Aorta (tissue), 5 donors: Measurements from ENCODE around the gene GUCY2F. TPM values are rescaled to one million over a fixed set of nuclear protein-coding genes. Genes with fewer than 3 reads are reported as not detected.

ENCODE experiments used
- ATAC-seq: fragments of 200-7000 bp; cut with Tn5 transposase; one replicate; pipeline ENCODE4 v1.9.1; 2022; ENCODE audit warnings: moderate library complexity; ENCODE audit not compliant: low FRiP score
- DNase-seq, 2 donors: peaks; one replicate each; pipeline ENCODE4 v3.0.0-alpha.2; 2020
- H3K27ac ChIP-seq, 2 donors: one replicate each; pipeline ENCODE4 v1.5.1; 2013; ENCODE audit warnings: low read length in 2 of 2, mild to moderate bottlenecking in 2 of 2, moderate library complexity in 2 of 2, control low read depth in 1 of 2, inconsistent platforms in 1 of 2, low read depth in 1 of 2
- H3K27me3 ChIP-seq, 2 donors: one replicate each; pipeline ENCODE4 v1.6.1; 2013; ENCODE audit warnings: control low read depth in 1 of 2, low read length in 1 of 2, mild to moderate bottlenecking in 1 of 2, moderate library complexity in 1 of 2; ENCODE audit not compliant: insufficient read depth in 2 of 2, control insufficient read depth in 1 of 2
- H3K36me3 ChIP-seq, 2 donors: one replicate each; pipeline ENCODE4 v1.6.1; 2013; ENCODE audit warnings: control low read depth in 1 of 2, low read length in 1 of 2, mild to moderate bottlenecking in 1 of 2; ENCODE audit not compliant: insufficient read depth in 2 of 2, control insufficient read depth in 1 of 2
- H3K4me1 ChIP-seq, 2 donors: one replicate each; pipeline ENCODE4 v1.6.1; 2013; ENCODE audit warnings: low read length in 2 of 2, control low read depth in 1 of 2, mild to moderate bottlenecking in 1 of 2, moderate library complexity in 1 of 2; ENCODE audit not compliant: insufficient read depth in 2 of 2, control insufficient read depth in 1 of 2
- H3K4me3 ChIP-seq, 2 donors: one replicate each; pipeline ENCODE4 v1.5.1; 2013; ENCODE audit warnings: low read length in 2 of 2, control low read depth in 1 of 2, mild to moderate bottlenecking in 1 of 2
- H3K9me3 ChIP-seq: one replicate; pipeline ENCODE4 v1.6.1; 2013; ENCODE audit warnings: mild to moderate bottlenecking, low read length; ENCODE audit not compliant: control insufficient read depth
- WGBS, 2 donors: extraction: QIAGEN DNeasy Blood & Tissue Kit; methylation state at CpG; one replicate each; pipeline ENCODE4 v1.1.7; 2013; 5-methylcytosine and 5-hydroxymethylcytosine counted together
- intact Hi-C, 2 donors: fragments of 100-400 bp; cut with DNase I; formaldehyde crosslinking; loops; one replicate each; pipeline versions ENCODE4 v1.14.2 to v1.15.0; 2022
- polyA plus RNA-seq, 2 donors: library from polyadenylated mRNA; stranded (reverse); fragments of 200-250 nt; gene quantifications; one replicate each; pipeline ENCODE4 v1.2.3, GENCODE V29; 2013
- total RNA-seq, 2 donors: library from RNA; stranded (reverse); fragmentation: NEBNext Ultra II Directional; extraction: Animal tissue kit (Norgen Biotek cat#: 25700); gene quantifications; one replicate each; pipeline ENCODE4 v1.2.1, GENCODE V29; 2021
- donor health status: healthy with polysubstance abuse.
- donor health status: Bipolar disorder and iron deficiency.
- donor health status: DM: no; HTN: no; CAD: no.
- donor health status: DM: no; HTN: no; CAD: no.
- donor health status: DM: yes; HTN: yes; CAD: no.

GUCY2F gene
- total and polyA plus RNA-seq, 4 donors, result 0.09 TPM; not detected in 3

- H3K9me3 ChIP-seq, result no peaks in the 10 kb centered on the region
- no peak for ATAC-seq
- intact Hi-C loops, result loop anchor here in 1 of 2 donors (10.0 kb wide), 1 partner anchor 690 kb away; no protein-coding TSS in a partner anchor
- H3K27me3 ChIP-seq, result no peaks in the 10 kb centered on the region
- no peak for DNase-seq
- H3K36me3 ChIP-seq, result no peaks in the 10 kb centered on the region
- H3K27ac ChIP-seq, result no peak overlapping the region
- no peaks in the 10 kb centered on the region for H3K4me1 ChIP-seq
- 13 to 30% methylated on average over 3 of the region's 3 CpGs for WGBS, 2 donors
- H3K4me3 ChIP-seq, result no peak overlapping the region
These were observed 97.2 kb downstream of the GUCY2F start for GRCh38 chrX:109384699-109385098.

GRCh38 chrX:109382332-109382731 lies 99.6 kb downstream of the GUCY2F start:
- no peaks in the 10 kb centered on the region for H3K27me3 ChIP-seq
- H3K27ac ChIP-seq, result no peak overlapping the region
- no peaks in the 10 kb centered on the region for H3K4me1 ChIP-seq
- no peak for DNase-seq
- 84 to 97% methylated on average over 4 of the region's 4 CpGs for WGBS, 2 donors
- ATAC-seq, result no peak
- no peaks in the 10 kb centered on the region for H3K36me3 ChIP-seq
- H3K4me3 ChIP-seq, result no peak overlapping the region
- no peaks in the 10 kb centered on the region for H3K9me3 ChIP-seq
- intact Hi-C loops, result loop anchor here in 1 of 2 donors (10.0 kb wide), 1 partner anchor 688 kb away; no protein-coding TSS in a partner anchor

- DNase-seq (no peak), ATAC-seq (no peak)
- 65 to 91% methylated on average over 1 of the region's 1 CpG for WGBS, 2 donors
- no peak overlapping the region for H3K27ac ChIP-seq
- H3K9me3 ChIP-seq, result no peaks in the 10 kb centered on the region
- intact Hi-C loops, result no loop called here
- H3K4me3 ChIP-seq, result no peak overlapping the region
- no peaks in the 10 kb centered on the region for H3K4me1 ChIP-seq
- no peaks in the 10 kb centered on the region for H3K36me3 ChIP-seq
- H3K27me3 ChIP-seq, result no peaks in the 10 kb centered on the region
These were observed 103.6 kb downstream of the GUCY2F start for GRCh38 chrX:109378281-109378680.

- intact Hi-C loops, result no loop called here
- DNase-seq (no peak), ATAC-seq (no peak)
- Histone ChIP-seq H3K27ac (no peak overlapping the region), H3K27me3 (no peaks in the 10 kb centered on the region), H3K4me3 (no peak overlapping the region), H3K36me3 (no peaks in the 10 kb centered on the region), H3K9me3 (no peaks in the 10 kb centered on the region), H3K4me1 (no peaks in the 10 kb centered on the region)
- WGBS, 2 donors, result 97% methylated on average over 1 of the region's 1 CpG
These were observed 107.5 kb downstream of the GUCY2F start for GRCh38 chrX:109374262-109374960.

GRCh38 chrX:109373468-109373867 lies 108.4 kb downstream of the GUCY2F start:
- no peaks in the 10 kb centered on the region for H3K9me3 ChIP-seq
- no peaks in the 10 kb centered on the region for H3K4me1 ChIP-seq
- intact Hi-C loops, result no loop called here
- H3K27me3 ChIP-seq, result no peaks in the 10 kb centered on the region
- ATAC-seq, result no peak
- WGBS, 2 donors, result 76 to 93% methylated on average over 2 of the region's 2 CpGs
- H3K4me3 ChIP-seq, result no peak overlapping the region
- no peak overlapping the region for H3K27ac ChIP-seq
- H3K36me3 ChIP-seq, result no peaks in the 10 kb centered on the region
- no peak for DNase-seq

- Histone ChIP-seq H3K27ac (no peak overlapping the region), H3K4me1 (no peaks in the 10 kb centered on the region), H3K36me3 (no peaks in the 10 kb centered on the region), H3K9me3 (no peaks in the 10 kb centered on the region), H3K27me3 (no peaks in the 10 kb centered on the region), H3K4me3 (no peak overlapping the region)
- 72 to 87% methylated on average over 2 of the region's 2 CpGs for WGBS, 2 donors
- no peak for ATAC-seq
- intact Hi-C loops, result no loop called here
- DNase-seq, result no peak
These were observed 109.2 kb downstream of the GUCY2F start for GRCh38 chrX:109372716-109373115.

- intact Hi-C loops, result no loop called here
- Histone ChIP-seq H3K36me3 (no peaks in the 10 kb centered on the region), H3K9me3 (no peaks in the 10 kb centered on the region), H3K27ac (no peak overlapping the region), H3K27me3 (no peaks in the 10 kb centered on the region), H3K4me1 (no peaks in the 10 kb centered on the region), H3K4me3 (no peak overlapping the region)
- ATAC-seq (no peak), DNase-seq (no peak)
- whole genome bisulfite sequencing, 2 donors, result 10 to 18% methylated on average over 1 of the region's 1 CpG
These were observed 109.6 kb downstream of the GUCY2F start for GRCh38 chrX:109372291-109372690.

- intact Hi-C loops, result no loop called here
- WGBS, 2 donors, result 72 to 91% methylated on average over 4 of the region's 4 CpGs
- DNase-seq, result no peak
These were observed 119.8 kb downstream of the GUCY2F start for GRCh38 chrX:109362101-109362500.

GRCh38 chrX:109360301-109360700 lies 121.6 kb downstream of the GUCY2F start:
- no peaks in the 10 kb centered on the region for H3K9me3 ChIP-seq
- 41 to 44% methylated on average over 3 of the region's 3 CpGs for WGBS, 2 donors
- H3K27ac ChIP-seq, result no peak overlapping the region
- ATAC-seq (no peak), DNase-seq (no peak)
- no peaks in the 10 kb centered on the region for H3K36me3 ChIP-seq
- no peaks in the 10 kb centered on the region for H3K4me1 ChIP-seq
- intact Hi-C loops, result no loop called here
- no peaks in the 10 kb centered on the region for H3K27me3 ChIP-seq
- H3K4me3 ChIP-seq, result no peak overlapping the region

More at GRCh38 chrX:109362101-109362500, 119.8 kb downstream of the GUCY2F start:
- Histone ChIP-seq H3K36me3 (no peaks in the 10 kb centered on the region), H3K9me3 (no peaks in the 10 kb centered on the region), H3K27ac (no peak overlapping the region), H3K4me3 (no peak overlapping the region), H3K27me3 (no peaks in the 10 kb centered on the region), H3K4me1 (no peaks in the 10 kb centered on the region)
- ATAC-seq, result no peak
